HG02798 (cell line): Measurements from ENCODE around the gene DNAJA3.
A peak's percentile ranks its signal among the peaks of the same experiment; 100 is the strongest.

Source experiments
- ATAC-seq: cut with Tn5 transposase; IDR thresholded peaks from one replicate; pipeline ENCODE4 v1.9.1; 2021; ENCODE audit warnings: mild to moderate bottlenecking; ENCODE audit not compliant: unreplicated experiment, poor library complexity

Gene DNAJA3

DNA sequence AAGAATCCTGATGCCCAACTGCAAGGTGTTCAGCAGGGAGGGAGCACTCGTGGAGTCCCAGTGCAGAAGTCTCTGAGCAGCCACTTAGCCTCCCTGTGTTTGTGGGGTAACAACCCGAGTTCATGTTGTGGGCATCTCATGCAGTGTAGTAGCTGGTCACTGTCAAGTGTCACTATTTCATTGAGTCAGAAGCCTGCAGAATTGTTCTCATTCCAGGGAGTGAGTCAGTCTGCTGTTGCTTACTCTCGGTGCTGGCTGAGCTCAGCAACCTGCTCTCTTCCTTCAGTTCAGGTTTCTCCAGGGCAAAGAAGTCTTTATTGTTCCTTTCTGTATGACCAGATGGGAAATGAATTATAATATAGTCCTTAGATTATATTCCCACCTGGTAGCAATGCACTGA is 74.6 kb downstream of the DNAJA3 start:
- ATAC-seq, result no peak

DNA sequence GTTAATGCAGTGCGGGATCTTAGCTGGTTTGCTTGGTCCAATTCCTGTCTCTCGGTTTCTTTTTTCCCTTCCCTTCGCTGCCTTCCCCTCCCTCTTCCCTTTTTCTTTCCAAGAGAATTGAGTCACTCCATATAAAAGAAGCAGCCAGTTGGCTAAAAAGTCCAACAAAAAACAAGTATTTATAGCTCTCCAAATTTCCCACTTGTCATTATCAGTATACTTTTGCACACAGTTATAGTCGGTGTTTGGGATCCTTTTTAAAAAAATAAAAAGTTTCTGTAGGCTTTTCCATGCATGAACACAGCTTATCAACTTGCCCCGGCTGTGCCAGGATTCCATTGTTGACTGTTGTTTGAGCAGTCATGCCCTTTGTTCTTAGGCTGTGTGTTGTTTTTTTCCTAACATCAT is 75.4 kb downstream of the DNAJA3 start:
- no peak for ATAC-seq

DNA sequence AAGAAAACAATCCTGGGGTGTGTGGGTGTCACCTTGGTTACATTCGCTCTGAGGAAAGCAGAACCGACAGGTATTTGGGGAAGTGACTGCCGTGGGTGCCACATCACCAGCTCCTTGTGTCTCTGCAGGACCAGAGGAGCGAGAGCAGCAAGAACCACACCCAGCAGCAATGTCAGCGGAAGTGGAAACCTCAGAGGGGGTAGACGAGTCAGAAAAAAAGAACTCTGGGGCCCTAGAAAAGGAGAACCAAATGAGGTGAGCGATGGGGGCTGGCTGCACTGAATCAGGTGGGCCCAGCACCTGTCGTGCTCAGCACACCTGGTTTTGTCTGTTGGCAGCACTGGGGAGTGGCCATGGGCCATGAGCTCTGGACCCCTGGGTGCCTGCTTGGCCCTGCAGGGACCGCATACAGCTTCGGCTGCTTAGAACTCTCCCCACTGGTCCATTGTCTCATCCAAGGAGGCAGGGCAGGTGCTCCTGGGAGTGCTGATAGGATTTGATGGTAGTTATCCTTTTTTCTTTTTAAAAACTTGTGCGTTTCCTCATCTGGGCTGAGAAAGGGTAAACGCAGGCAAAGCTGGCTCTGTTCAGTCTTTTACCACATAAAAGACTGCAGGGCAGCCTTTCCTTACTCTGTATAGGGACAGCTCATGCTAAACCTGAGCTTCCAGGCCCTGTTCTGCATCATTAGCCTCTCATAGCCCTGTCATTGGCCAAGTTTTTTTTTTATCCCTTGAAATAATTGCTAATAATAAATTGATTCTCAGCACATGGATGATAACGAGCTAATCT is 79.9 kb downstream of the DNAJA3 start:
- peak; percentile 54 for ATAC-seq
